GM12878 (cell line): ENCODE data around the gene NKAIN4. TPM values are rescaled to one million over a fixed set of nuclear protein-coding genes. Genes with fewer than 3 reads are reported as not detected.

Experiments used
- ATAC-seq: fragments of 200-7000 bp; cut with Tn5 transposase; 3 replicates; pipeline ENCODE4 v1.9.1; 2020; ENCODE audit warnings: mild to moderate bottlenecking, moderate library complexity
- BruUV-seq: library from RNA; stranded (reverse); fragments of 400-500 nt; replicated peaks from 2 replicates; lab custom pipeline; 2021; lab: Mats Ljungman, UMichigan
- CTCF ChIA-PET: fragments of 300-600 bp; sonication (Branson Sonifier 250); formaldehyde crosslinking; extraction: SDS; loops from one replicate; lab custom pipeline; 2021; ENCODE audit warnings: inconsistent platforms; lab: Yijun Ruan, JAX
- POLR2A ChIA-PET: fragments of 350-600 bp; formaldehyde crosslinking; extraction: SDS; loops from one replicate; lab custom pipeline; 2021; ENCODE audit warnings: inconsistent platforms; lab: Charles Lee
- RAD21 ChIA-PET: fragments of 300-600 bp; sonication (Branson Sonifier 250); formaldehyde crosslinking; loops from one replicate; lab custom pipeline; 2023; ENCODE audit warnings: antibody characterized with exemption; ENCODE audit not compliant: unreplicated experiment; lab: Charles Lee
- SMC1A ChIA-PET: fragments of 300-600 bp; sonication (Branson Sonifier 250); formaldehyde crosslinking; loops from one replicate; lab custom pipeline; 2023; ENCODE audit not compliant: unreplicated experiment, uncharacterized antibody; lab: Charles Lee
- DNase-seq: peaks from one replicate; pipeline ENCODE4 v3.0.0-alpha.2; 2011; ENCODE audit warnings: low read depth, low spot score
- FAIRE-seq: peaks from 3 replicates; lab custom pipeline; 2011; peaks lifted over from hg19 to GRCh38; lab: Jason Lieb, UNC
- H2AFZ ChIP-seq: 2 replicates; pipeline ENCODE4 v1.6.0; 2011; ENCODE audit warnings: low read depth, low read length, control low read depth; ENCODE audit not compliant: control insufficient read depth
- H3K27ac ChIP-seq: 2 replicates; pipeline ENCODE4 v1.5.1; 2011; ENCODE audit warnings: control low read depth; ENCODE audit not compliant: control insufficient read depth, insufficient read depth
- H3K27me3 ChIP-seq, 2 experiments: replicated peaks in 1 of 2; 2 replicates each; pipeline versions ENCODE4 v1.6.0 to v1.6.1; 2011; ENCODE audit warnings: low read length in 1 of 2; ENCODE audit not compliant: control insufficient read depth in 2 of 2, insufficient read depth in 2 of 2
- H3K36me3 ChIP-seq, 2 experiments: 2 replicates each; pipeline ENCODE4 v1.5.1; 2011; ENCODE audit warnings: low read length in 1 of 2; ENCODE audit not compliant: control insufficient read depth in 2 of 2, insufficient read depth in 2 of 2
- H3K4me1 ChIP-seq: 2 replicates; pipeline ENCODE4 v1.6.1; 2011; ENCODE audit warnings: mild to moderate bottlenecking, low read length, moderate library complexity, mixed read lengths; ENCODE audit not compliant: control insufficient read depth, insufficient read depth
- H3K4me2 ChIP-seq: 2 replicates; pipeline ENCODE4 v1.6.0; 2011; ENCODE audit warnings: control low read depth; ENCODE audit not compliant: control insufficient read depth, insufficient read depth
- H3K4me3 ChIP-seq: fragments of 200-600 bp; sonication (generic); 2 replicates; pipeline ENCODE4 v1.5.1; 2016
- H3K79me2 ChIP-seq: 2 replicates; pipeline ENCODE4 v1.6.0; 2011; ENCODE audit warnings: low read length; ENCODE audit not compliant: control insufficient read depth, insufficient read depth
- H3K9ac ChIP-seq: 2 replicates; pipeline ENCODE4 v1.8.0; 2011; ENCODE audit warnings: low read length, control low read depth, mixed read lengths; ENCODE audit not compliant: control insufficient read depth, insufficient read depth
- H3K9me3 ChIP-seq: replicated peaks from 3 replicates; pipeline ENCODE4 v1.5.1; 2011; ENCODE audit warnings: mild to moderate bottlenecking, low read length; ENCODE audit not compliant: control insufficient read depth, insufficient read depth
- H4K20me1 ChIP-seq: 2 replicates; pipeline ENCODE4 v1.6.0; 2011; ENCODE audit not compliant: control insufficient read depth, insufficient read depth
- MEF2B ChIP-seq: fragments of 450-650 bp; IDR thresholded peaks from 2 replicates; pipeline ENCODE4 v1.6.1; 2018; ENCODE audit warnings: mild to moderate bottlenecking, moderate library complexity; ENCODE audit not compliant: partially characterized antibody, poor library complexity, severe bottlenecking
- POLR2AphosphoS5 ChIP-seq: IDR thresholded peaks from 2 replicates; pipeline ENCODE4 v1.6.1; 2011; ENCODE audit warnings: mild to moderate bottlenecking, low read length, inconsistent platforms
- ZZZ3 ChIP-seq: IDR thresholded peaks from 2 replicates; pipeline ENCODE4 v1.6.1; 2011; ENCODE audit warnings: low read depth; ENCODE audit not compliant: control insufficient read depth, insufficient read length
- WGBS: methylation state at CpG from one replicate; pipeline ENCODE4 v1.1.6; 2016; ENCODE audit warnings: low lambda C conversion rate; ENCODE audit not compliant: insufficient replicate concordance, insufficient coverage; ENCODE audit errors: missing lambda C conversion rate; 5-methylcytosine and 5-hydroxymethylcytosine counted together
- in situ Hi-C: fragments of 300-500 bp; cut with MboI; formaldehyde crosslinking; loops from 9 replicates; pipeline ENCODE4 v1.14.3; 2018; ENCODE audit warnings: mixed read lengths
- intact Hi-C: fragments of 100-400 bp; cut with micrococcal nuclease; formaldehyde crosslinking; loops from one replicate; pipeline ENCODE4 v1.14.2; 2022; ENCODE audit not compliant: unreplicated experiment
- polyA plus RNA-seq, 11 experiments: library from polyadenylated mRNA; depleted of rRNA in 4 of 11; unstranded in 6 of 11; stranded (reverse) in 5 of 11; fragments of >200 nt; fragmentation: Nextera tagmentation in 4 of 11; fragmentation: Illumina TruSeq in 1 of 11; extraction: Ambion mirVana in 4 of 11; extraction: Trizol in 1 of 11; gene quantifications; 1 replicate in 1 of 11; 2 replicates in 10 of 11; pipeline versions ENCODE4 v1.2.1 to v1.2.3, GENCODE V29; 2011 to 2016; ENCODE audit warnings: inconsistent platforms in 2 of 11, missing spikeins in 2 of 11, low read depth in 1 of 11
- total RNA-seq, 4 experiments: library from RNA; depleted of rRNA in 3 of 4; stranded (reverse); fragments of >200 nt in 3 of 4; fragmentation: Illumina TruSeq in 1 of 4; extraction: Trizol in 1 of 4; gene quantifications; 2 replicates each; pipeline versions ENCODE4 v1.2.1 to v1.2.3, GENCODE V29; 2013 to 2021
- TF ChIP-seq, protein P1 (sequence below): IDR thresholded peaks from 2 replicates; pipeline ENCODE4 v1.6.1; 2012; ENCODE audit warnings: improper control_type of control experiment, low read depth, low read length; ENCODE audit not compliant: insufficient replicate concordance

The NKAIN4 gene
- total and polyA plus RNA-seq, 10 of the 15 experiments (the other 5 are each of a cell fraction or from before 2014, with no cell fraction given) = 0.11 TPM; not detected in 9

DNA sequence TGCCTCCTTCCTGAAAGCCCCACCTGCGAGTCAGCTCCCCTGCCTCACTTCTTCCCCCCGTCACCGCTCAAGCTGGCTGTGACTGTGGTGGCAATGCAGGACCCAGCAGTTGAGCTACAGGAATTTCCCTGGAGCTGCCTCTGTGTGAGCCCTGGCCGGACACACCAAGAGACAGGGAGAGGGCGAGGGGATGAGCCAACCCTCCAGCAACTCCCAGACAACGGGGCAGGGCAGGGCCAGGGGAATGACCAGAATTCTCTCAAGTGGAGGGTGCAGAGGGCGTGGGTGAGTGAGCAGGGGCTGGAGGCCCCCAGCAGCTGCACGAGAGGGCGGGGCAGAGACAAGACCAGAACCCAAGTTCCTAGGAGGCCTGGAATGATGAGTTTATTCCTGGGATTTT is 13.4 kb upstream of the NKAIN4 start:
- ATAC-seq (no peak), FAIRE-seq (no peak), DNase-seq (no peak)
- ChIA-PET RAD21 (no interaction called here), SMC1A (no interaction called here), CTCF (no interaction called here), POLR2A (no interaction called here)
- Histone ChIP-seq H3K4me1 (no peaks in the 10 kb centered on the region), H3K9me3 (no peaks in the 10 kb centered on the region), H2AFZ (no peak overlapping the region), H3K27me3 (no peaks in the 10 kb centered on the region; a peak in 1 of 4 replicates), H3K27ac (no peak overlapping the region), H3K4me3 (no peak overlapping the region), H4K20me1 (no peaks in the 10 kb centered on the region), H3K36me3 (no peaks in the 10 kb centered on the region), H3K9ac (no peak overlapping the region), H3K79me2 (peaks cover 1% of the 10 kb centered on the region), H3K4me2 (no peak overlapping the region)
- intact Hi-C loops (no loop called here), in situ Hi-C loops (no loop called here)
- 5% methylated on average over 9 of the region's 9 CpGs for WGBS
- TF ChIP-seq, protein P1, sequence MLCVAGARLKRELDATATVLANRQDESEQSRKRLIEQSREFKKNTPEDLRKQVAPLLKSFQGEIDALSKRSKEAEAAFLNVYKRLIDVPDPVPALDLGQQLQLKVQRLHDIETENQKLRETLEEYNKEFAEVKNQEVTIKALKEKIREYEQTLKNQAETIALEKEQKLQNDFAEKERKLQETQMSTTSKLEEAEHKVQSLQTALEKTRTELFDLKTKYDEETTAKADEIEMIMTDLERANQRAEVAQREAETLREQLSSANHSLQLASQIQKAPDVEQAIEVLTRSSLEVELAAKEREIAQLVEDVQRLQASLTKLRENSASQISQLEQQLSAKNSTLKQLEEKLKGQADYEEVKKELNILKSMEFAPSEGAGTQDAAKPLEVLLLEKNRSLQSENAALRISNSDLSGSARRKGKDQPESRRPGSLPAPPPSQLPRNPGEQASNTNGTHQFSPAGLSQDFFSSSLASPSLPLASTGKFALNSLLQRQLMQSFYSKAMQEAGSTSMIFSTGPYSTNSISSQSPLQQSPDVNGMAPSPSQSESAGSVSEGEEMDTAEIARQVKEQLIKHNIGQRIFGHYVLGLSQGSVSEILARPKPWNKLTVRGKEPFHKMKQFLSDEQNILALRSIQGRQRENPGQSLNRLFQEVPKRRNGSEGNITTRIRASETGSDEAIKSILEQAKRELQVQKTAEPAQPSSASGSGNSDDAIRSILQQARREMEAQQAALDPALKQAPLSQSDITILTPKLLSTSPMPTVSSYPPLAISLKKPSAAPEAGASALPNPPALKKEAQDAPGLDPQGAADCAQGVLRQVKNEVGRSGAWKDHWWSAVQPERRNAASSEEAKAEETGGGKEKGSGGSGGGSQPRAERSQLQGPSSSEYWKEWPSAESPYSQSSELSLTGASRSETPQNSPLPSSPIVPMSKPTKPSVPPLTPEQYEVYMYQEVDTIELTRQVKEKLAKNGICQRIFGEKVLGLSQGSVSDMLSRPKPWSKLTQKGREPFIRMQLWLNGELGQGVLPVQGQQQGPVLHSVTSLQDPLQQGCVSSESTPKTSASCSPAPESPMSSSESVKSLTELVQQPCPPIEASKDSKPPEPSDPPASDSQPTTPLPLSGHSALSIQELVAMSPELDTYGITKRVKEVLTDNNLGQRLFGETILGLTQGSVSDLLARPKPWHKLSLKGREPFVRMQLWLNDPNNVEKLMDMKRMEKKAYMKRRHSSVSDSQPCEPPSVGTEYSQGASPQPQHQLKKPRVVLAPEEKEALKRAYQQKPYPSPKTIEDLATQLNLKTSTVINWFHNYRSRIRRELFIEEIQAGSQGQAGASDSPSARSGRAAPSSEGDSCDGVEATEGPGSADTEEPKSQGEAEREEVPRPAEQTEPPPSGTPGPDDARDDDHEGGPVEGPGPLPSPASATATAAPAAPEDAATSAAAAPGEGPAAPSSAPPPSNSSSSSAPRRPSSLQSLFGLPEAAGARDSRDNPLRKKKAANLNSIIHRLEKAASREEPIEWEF = no peak
- TF ChIP-seq POLR2AphosphoS5 (no peak), ZZZ3 (no peak), MEF2B (no peak)
- BruUV-seq = no TSS peak
